Measurements from ENCODE around the gene KCNE4.

KCNE4 gene

GRCh38 chr2:223065107-223065506, 13.1 kb downstream of the KCNE4 start:
- Histone ChIP-seq H3K9me3 (ENCODE audit: control insufficient read depth, insufficient read depth, low read length) (no peaks in the 10 kb centered on the region), H4K20me1 (ENCODE audit: control insufficient read depth, insufficient read depth, low read depth, low read length) (no peaks in the 10 kb centered on the region), H3K27me3 (ENCODE audit: control insufficient read depth, low read length) (no peaks in the 10 kb centered on the region), H3K36me3 (ENCODE audit: control insufficient read depth, low read length) (no peaks in the 10 kb centered on the region), H3K9me2 (replicated peaks; ENCODE audit: control insufficient read depth, low read length) (no peaks in the 10 kb centered on the region), H3K4me3 (ENCODE audit: low read length) (no peak overlapping the region), H3K4me1 (ENCODE audit: control insufficient read depth, low read length) (no peaks in the 10 kb centered on the region), H3K4me2 (ENCODE audit: low read length) (no peak overlapping the region), H3K79me2 (ENCODE audit: control insufficient read depth, low read length) (no peaks in the 10 kb centered on the region), H3F3A (ENCODE audit: control insufficient read depth, insufficient read depth) (no peaks in the 10 kb centered on the region), H3K27ac (ENCODE audit: low read depth, low read length) (no peak overlapping the region)
- TF ChIP-seq CTCF (IDR thresholded peaks at IDR 0.05; ENCODE audit: low read depth, low read length, poor library complexity, severe bottlenecking) (no peak), EZH2phosphoT487 (IDR thresholded peaks at IDR 0.05; ENCODE audit: borderline replicate concordance, low read length) (no peak)

- no peaks in the 10 kb centered on the region for H3K27me3 ChIP-seq (ENCODE audit: control insufficient read depth, low read length)
- no peaks in the 10 kb centered on the region for H3F3A ChIP-seq (ENCODE audit: control insufficient read depth, insufficient read depth)
- H4K20me1 ChIP-seq (ENCODE audit: control insufficient read depth, insufficient read depth, low read depth, low read length), result no peaks in the 10 kb centered on the region
- no peak for TF ChIP-seq CTCF (IDR thresholded peaks at IDR 0.05; ENCODE audit: low read depth, low read length, poor library complexity, severe bottlenecking)
- TF ChIP-seq EZH2phosphoT487 (IDR thresholded peaks at IDR 0.05; ENCODE audit: borderline replicate concordance, low read length), result no peak
- no peaks in the 10 kb centered on the region for H3K36me3 ChIP-seq (ENCODE audit: control insufficient read depth, low read length)
- no peaks in the 10 kb centered on the region for H3K9me2 ChIP-seq (replicated peaks; ENCODE audit: control insufficient read depth, low read length)
- H3K4me1 ChIP-seq (ENCODE audit: control insufficient read depth, low read length), result no peaks in the 10 kb centered on the region
- H3K9me3 ChIP-seq (ENCODE audit: control insufficient read depth, insufficient read depth, low read length), result no peaks in the 10 kb centered on the region
- H3K4me2 ChIP-seq (ENCODE audit: low read length), result no peak overlapping the region
- no peak overlapping the region for H3K4me3 ChIP-seq (ENCODE audit: low read length)
- H3K27ac ChIP-seq (ENCODE audit: low read depth, low read length), result no peak overlapping the region
- no peaks in the 10 kb centered on the region for H3K79me2 ChIP-seq (ENCODE audit: control insufficient read depth, low read length)
Observed at GRCh38 chr2:223066721-223067120, 14.7 kb downstream of the KCNE4 start.

GRCh38 chr2:223068071-223068470, 16.1 kb downstream of the KCNE4 start:
- Histone ChIP-seq H4K20me1 (ENCODE audit: control insufficient read depth, insufficient read depth, low read depth, low read length) (no peaks in the 10 kb centered on the region), H3F3A (ENCODE audit: control insufficient read depth, insufficient read depth) (no peaks in the 10 kb centered on the region), H3K4me1 (ENCODE audit: control insufficient read depth, low read length) (no peaks in the 10 kb centered on the region), H3K9me2 (replicated peaks; ENCODE audit: control insufficient read depth, low read length) (no peaks in the 10 kb centered on the region), H3K4me3 (ENCODE audit: low read length) (no peak overlapping the region), H3K4me2 (ENCODE audit: low read length) (no peak overlapping the region), H3K9me3 (ENCODE audit: control insufficient read depth, insufficient read depth, low read length) (no peaks in the 10 kb centered on the region), H3K27me3 (ENCODE audit: control insufficient read depth, low read length) (no peaks in the 10 kb centered on the region), H3K27ac (ENCODE audit: low read depth, low read length) (no peak overlapping the region), H3K36me3 (ENCODE audit: control insufficient read depth, low read length) (no peaks in the 10 kb centered on the region), H3K79me2 (ENCODE audit: control insufficient read depth, low read length) (no peaks in the 10 kb centered on the region)
- TF ChIP-seq CTCF (IDR thresholded peaks at IDR 0.05; ENCODE audit: low read depth, low read length, poor library complexity, severe bottlenecking), result no peak
- TF ChIP-seq EZH2phosphoT487 (IDR thresholded peaks at IDR 0.05; ENCODE audit: borderline replicate concordance, low read length), result no peak

GRCh38 chr2:223069465-223069864, 17.5 kb downstream of the KCNE4 start:
- Histone ChIP-seq H3K4me3 (ENCODE audit: low read length) (no peak overlapping the region), H3K27me3 (ENCODE audit: control insufficient read depth, low read length) (no peaks in the 10 kb centered on the region), H3K27ac (ENCODE audit: low read depth, low read length) (no peak overlapping the region), H3K9me2 (replicated peaks; ENCODE audit: control insufficient read depth, low read length) (no peaks in the 10 kb centered on the region), H4K20me1 (ENCODE audit: control insufficient read depth, insufficient read depth, low read depth, low read length) (no peaks in the 10 kb centered on the region), H3K4me1 (ENCODE audit: control insufficient read depth, low read length) (no peaks in the 10 kb centered on the region), H3K36me3 (ENCODE audit: control insufficient read depth, low read length) (no peaks in the 10 kb centered on the region), H3K79me2 (ENCODE audit: control insufficient read depth, low read length) (no peaks in the 10 kb centered on the region), H3K4me2 (ENCODE audit: low read length) (no peak overlapping the region), H3F3A (ENCODE audit: control insufficient read depth, insufficient read depth) (no peaks in the 10 kb centered on the region), H3K9me3 (ENCODE audit: control insufficient read depth, insufficient read depth, low read length) (no peaks in the 10 kb centered on the region)
- no peak for TF ChIP-seq EZH2phosphoT487 (IDR thresholded peaks at IDR 0.05; ENCODE audit: borderline replicate concordance, low read length)
- no peak for TF ChIP-seq CTCF (IDR thresholded peaks at IDR 0.05; ENCODE audit: low read depth, low read length, poor library complexity, severe bottlenecking)
